Measurements from ENCODE around the gene CD7.

The CD7 gene

GRCh38 chr17:82267575-82268379, 49.6 kb downstream of the CD7 start:
- peak overlapping the region; percentile 39 for H3K27ac ChIP-seq (ENCODE audit: extremely low read depth, low read depth, low read length)
- CTCF ChIA-PET: interaction anchor here (0.6 to 1.2 kb wide), 5 partner anchors 15 to 83 kb away, joined by 3 read pairs; no protein-coding TSS in a partner anchor
- H3K4me1 ChIP-seq (ENCODE audit: control insufficient read depth, insufficient read depth, low read length): peaks cover 26% of the 10 kb centered on the region
- POLR2A ChIA-PET: interaction anchor here (0.6 to 3.2 kb wide), 7 partner anchors 12 to 69 kb away, joined by 3 to 22 read pairs (median 6); no protein-coding TSS in a partner anchor
- H3K4me3 ChIP-seq (ENCODE audit: low read depth, low read length): peak overlapping the region; percentile 14
- no peaks in the 10 kb centered on the region for H3K9me3 ChIP-seq (ENCODE audit: control insufficient read depth, insufficient read depth, low read depth, low read length)
- H3K36me3 ChIP-seq (ENCODE audit: control insufficient read depth in 2 of 2, insufficient read depth in 1 of 2, low read length in 2 of 2): peaks cover 46 to 95% of the 10 kb centered on the region in 2 experiments
- TF ChIP-seq ZNF677 (tag by site-specific recombination; IDR thresholded peaks at IDR 0.05): 0 out of 2 replicates have a peak, but pooled peaks have one; percentile 12
- TF ChIP-seq ZBTB21 (tag by site-specific recombination; IDR thresholded peaks at IDR 0.05): peak; percentile 58; the same call in 1 of the 2 replicates
- 0 out of 2 replicates have a peak, but pooled peaks have one; percentile 77 for TF ChIP-seq ZNF223 (tag by site-specific recombination; IDR thresholded peaks at IDR 0.05)
- TF ChIP-seq, protein P1, sequence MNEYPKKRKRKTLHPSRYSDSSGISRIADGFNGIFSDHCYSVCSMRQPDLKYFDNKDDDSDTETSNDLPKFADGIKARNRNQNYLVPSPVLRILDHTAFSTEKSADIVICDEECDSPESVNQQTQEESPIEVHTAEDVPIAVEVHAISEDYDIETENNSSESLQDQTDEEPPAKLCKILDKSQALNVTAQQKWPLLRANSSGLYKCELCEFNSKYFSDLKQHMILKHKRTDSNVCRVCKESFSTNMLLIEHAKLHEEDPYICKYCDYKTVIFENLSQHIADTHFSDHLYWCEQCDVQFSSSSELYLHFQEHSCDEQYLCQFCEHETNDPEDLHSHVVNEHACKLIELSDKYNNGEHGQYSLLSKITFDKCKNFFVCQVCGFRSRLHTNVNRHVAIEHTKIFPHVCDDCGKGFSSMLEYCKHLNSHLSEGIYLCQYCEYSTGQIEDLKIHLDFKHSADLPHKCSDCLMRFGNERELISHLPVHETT (tag by site-specific recombination; IDR thresholded peaks at IDR 0.05): peak; percentile 14; the same call in 1 of the 2 replicates
- TF ChIP-seq PRDM10 (tag by site-specific recombination; IDR thresholded peaks at IDR 0.05): peak; percentile 60
- peak; percentile 59; the same call in 1 of the 2 replicates for TF ChIP-seq ZNF24 (tag by site-specific recombination; IDR thresholded peaks at IDR 0.05)
- TF ChIP-seq ATF2 (tag by site-specific recombination; IDR thresholded peaks at IDR 0.05; ENCODE audit: low read depth): peak; percentile 75
- TF ChIP-seq, protein P2, sequence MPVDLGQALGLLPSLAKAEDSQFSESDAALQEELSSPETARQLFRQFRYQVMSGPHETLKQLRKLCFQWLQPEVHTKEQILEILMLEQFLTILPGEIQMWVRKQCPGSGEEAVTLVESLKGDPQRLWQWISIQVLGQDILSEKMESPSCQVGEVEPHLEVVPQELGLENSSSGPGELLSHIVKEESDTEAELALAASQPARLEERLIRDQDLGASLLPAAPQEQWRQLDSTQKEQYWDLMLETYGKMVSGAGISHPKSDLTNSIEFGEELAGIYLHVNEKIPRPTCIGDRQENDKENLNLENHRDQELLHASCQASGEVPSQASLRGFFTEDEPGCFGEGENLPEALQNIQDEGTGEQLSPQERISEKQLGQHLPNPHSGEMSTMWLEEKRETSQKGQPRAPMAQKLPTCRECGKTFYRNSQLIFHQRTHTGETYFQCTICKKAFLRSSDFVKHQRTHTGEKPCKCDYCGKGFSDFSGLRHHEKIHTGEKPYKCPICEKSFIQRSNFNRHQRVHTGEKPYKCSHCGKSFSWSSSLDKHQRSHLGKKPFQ (tag by site-specific recombination; IDR thresholded peaks at IDR 0.05): no peak
- TF ChIP-seq ZNF561 (tag by site-specific recombination; IDR thresholded peaks at IDR 0.05; ENCODE audit: borderline replicate concordance): no peak
- peak; percentile 82 for TF ChIP-seq BCL11A (tag by site-specific recombination; IDR thresholded peaks at IDR 0.05; ENCODE audit: low read depth)
- TF ChIP-seq ZNF155 (tag by site-specific recombination; IDR thresholded peaks at IDR 0.05): no peak
- no peak; the same call in 1 of the 2 replicates for TF ChIP-seq ZNF692 (tag by site-specific recombination; IDR thresholded peaks at IDR 0.05)
- TF ChIP-seq ZFP3 (tag by site-specific recombination; IDR thresholded peaks at IDR 0.05; ENCODE audit: low read depth): no peak
- no peak for TF ChIP-seq EGR2 (tag by site-specific recombination; IDR thresholded peaks at IDR 0.05; ENCODE audit: low read depth)
- TF ChIP-seq ZXDB (tag by site-specific recombination; IDR thresholded peaks at IDR 0.05): no peak
- no peak for TF ChIP-seq BCL6B (tag by site-specific recombination; IDR thresholded peaks at IDR 0.05)
- TF ChIP-seq, protein P3, sequence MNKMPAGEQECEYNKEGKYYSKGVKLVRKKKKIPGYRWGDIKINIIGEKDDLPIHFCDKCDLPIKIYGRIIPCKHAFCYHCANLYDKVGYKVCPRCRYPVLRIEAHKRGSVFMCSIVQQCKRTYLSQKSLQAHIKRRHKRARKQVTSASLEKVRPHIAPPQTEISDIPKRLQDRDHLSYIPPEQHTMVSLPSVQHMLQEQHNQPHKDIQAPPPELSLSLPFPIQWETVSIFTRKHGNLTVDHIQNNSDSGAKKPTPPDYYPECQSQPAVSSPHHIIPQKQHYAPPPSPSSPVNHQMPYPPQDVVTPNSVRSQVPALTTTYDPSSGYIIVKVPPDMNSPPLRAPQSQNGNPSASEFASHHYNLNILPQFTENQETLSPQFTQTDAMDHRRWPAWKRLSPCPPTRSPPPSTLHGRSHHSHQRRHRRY (tag by site-specific recombination; IDR thresholded peaks at IDR 0.05): no peak
- TF ChIP-seq ZNF335 (tag by site-specific recombination; conservative IDR thresholded peaks at IDR 0.05): no peak
- TF ChIP-seq OVOL3 (tag by site-specific recombination; IDR thresholded peaks at IDR 0.05): no peak
- TF ChIP-seq HIC1 (tag by site-specific recombination; IDR thresholded peaks at IDR 0.05): peak; percentile 97
- peak; percentile 49; the same call in 1 of the 2 replicates for TF ChIP-seq ZNF366 (tag by site-specific recombination; conservative IDR thresholded peaks at IDR 0.05)

Measured in HEK293 (cell line).